Effector CD8-positive, alpha-beta T cell (primary cell): ENCODE results near the gene UGT2B7.
"Not testable (repeated sequence)": the region's sequence is repeated elsewhere in the genome, so short reads cannot be mapped to it uniquely, and the experiment has no call there.

Experiments
- DNase-seq: peaks from one replicate; lab custom pipeline; 2025; lab: John Stamatoyannopoulos, UW

UGT2B7 gene

DNA sequence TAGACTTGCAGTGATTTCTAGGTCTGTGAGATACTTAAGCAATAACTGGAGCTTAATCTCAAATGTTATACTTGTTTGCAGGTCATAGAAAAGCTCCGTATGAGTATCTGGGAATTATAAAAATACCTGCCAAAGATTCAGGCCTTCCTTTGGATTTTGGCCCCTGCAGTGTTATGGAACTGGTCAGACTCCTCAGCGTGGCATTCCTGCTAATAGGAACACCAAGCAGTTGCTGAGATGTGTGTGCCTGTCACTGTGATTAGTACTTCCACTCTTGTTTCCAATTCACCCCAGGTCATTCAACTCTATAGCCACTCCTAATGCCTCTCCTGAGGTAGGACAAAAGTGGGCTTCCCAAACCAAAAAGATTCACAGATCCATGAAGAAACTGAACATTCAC is 7.8 kb upstream of the UGT2B7 start:
- DNase-seq = no peak

- no peak for DNase-seq
Measured at GRCh38 chr4:69089388-69089787, 6.9 kb upstream of the UGT2B7 start.

DNA sequence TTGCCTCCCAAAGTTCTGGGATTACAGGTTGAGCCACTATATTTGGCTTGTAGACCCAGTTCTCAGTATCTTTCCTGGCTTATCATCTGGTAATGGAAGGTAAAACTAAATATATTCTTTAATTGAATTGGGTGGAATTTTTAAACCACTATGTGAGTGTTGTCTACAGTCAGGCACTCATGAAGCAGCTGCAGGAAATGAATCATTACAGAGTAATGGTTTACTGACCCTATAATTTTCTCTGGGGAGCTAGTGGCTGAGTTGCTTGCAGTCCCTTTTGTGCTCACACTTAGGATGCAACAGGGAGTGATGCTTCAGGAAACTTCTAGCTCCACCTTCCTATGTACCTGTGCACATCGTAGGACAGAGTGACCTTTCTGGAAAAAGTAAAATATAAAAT is 4.1 kb upstream of the UGT2B7 start:
- DNase-seq = no peak

GRCh38 chr4:69092980-69093568 is 3.2 kb upstream of the UGT2B7 start:
- no peak for DNase-seq

- no peak for DNase-seq
Measured at GRCh38 chr4:69093681-69094080, 2.6 kb upstream of the UGT2B7 start.

GRCh38 chr4:69095301-69095731 is 958 bp upstream of the UGT2B7 start:
- DNase-seq = no peak

- DNase-seq = no peak
Measured at GRCh38 chr4:69096810-69097209, 536 bp downstream of the UGT2B7 start.

DNA sequence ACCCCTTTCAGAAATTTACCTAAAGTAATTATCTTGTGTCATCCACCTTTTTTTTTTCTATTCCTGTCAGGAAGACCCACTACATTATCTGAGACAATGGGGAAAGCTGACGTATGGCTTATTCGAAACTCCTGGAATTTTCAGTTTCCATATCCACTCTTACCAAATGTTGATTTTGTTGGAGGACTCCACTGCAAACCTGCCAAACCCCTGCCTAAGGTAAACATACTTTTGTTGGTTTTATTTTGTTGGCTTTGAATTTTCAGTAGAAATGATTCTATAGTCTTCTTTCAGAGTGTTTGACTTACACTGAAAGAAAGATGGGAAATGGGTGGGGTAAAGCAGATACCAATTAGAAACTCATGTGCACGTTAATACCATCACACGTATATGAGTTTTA is 2.2 kb downstream of the UGT2B7 start:
- no peak for DNase-seq

GRCh38 chr4:69099910-69100309 is 3.6 kb downstream of the UGT2B7 start:
- DNase-seq = no peak

- not testable (repeated sequence) for DNase-seq
Measured at GRCh38 chr4:69102668-69103067, 6.4 kb downstream of the UGT2B7 start.

GRCh38 chr4:69104719-69105275 is 8.5 kb downstream of the UGT2B7 start:
- DNase-seq = no peak

- DNase-seq = not testable (repeated sequence)
Measured at GRCh38 chr4:69115151-69115850, 19.0 kb downstream of the UGT2B7 start.

GRCh38 chr4:69115851-69116213 is 19.6 kb downstream of the UGT2B7 start:
- DNase-seq = no peak

GRCh38 chr4:69116645-69117321 is 20.5 kb downstream of the UGT2B7 start:
- no peak for DNase-seq

- no peak for DNase-seq
Measured at GRCh38 chr4:69120870-69121269, 24.6 kb downstream of the UGT2B7 start.

DNA sequence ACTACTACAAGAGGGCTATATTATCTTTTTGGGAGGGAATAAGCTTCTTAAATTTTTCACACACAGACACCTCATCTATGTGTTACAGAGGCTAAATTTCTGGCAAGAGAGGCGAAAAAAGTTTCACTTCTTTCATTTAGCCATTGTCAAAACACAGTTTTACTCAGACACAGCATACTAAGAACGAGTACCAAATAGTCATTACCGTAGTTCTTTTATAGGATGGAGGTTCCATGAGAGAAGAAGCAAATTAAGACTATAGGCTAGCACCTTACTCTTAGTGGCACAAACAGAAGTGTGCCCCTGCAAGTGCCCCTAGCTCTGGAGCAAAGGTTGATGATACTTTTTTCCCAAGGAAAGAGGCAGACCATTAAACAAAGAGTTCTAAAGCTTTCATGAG is 26.2 kb downstream of the UGT2B7 start:
- no peak for DNase-seq

GRCh38 chr4:69124941-69125340 is 28.7 kb downstream of the UGT2B7 start:
- no peak for DNase-seq

- no peak for DNase-seq
Measured at GRCh38 chr4:69126024-69126423, 29.8 kb downstream of the UGT2B7 start.

DNA sequence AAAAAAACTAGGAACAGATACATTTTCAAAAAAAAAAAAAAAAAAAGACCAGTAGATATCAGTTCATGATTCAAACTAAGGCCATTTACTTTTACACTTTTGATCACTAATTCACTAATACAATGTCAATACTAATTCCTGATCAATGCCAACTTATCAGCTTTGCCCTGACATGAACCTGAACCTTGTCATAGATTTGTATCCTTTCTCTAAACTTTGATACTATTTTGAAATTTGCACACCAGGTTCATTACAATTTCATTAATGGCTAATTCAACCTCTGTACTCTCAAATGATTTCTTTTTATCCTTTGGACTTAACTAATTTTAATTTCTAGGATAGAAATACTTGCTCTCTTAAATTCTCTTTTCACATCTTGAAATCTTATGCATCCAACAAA is 37.7 kb downstream of the UGT2B7 start:
- no peak for DNase-seq

DNA sequence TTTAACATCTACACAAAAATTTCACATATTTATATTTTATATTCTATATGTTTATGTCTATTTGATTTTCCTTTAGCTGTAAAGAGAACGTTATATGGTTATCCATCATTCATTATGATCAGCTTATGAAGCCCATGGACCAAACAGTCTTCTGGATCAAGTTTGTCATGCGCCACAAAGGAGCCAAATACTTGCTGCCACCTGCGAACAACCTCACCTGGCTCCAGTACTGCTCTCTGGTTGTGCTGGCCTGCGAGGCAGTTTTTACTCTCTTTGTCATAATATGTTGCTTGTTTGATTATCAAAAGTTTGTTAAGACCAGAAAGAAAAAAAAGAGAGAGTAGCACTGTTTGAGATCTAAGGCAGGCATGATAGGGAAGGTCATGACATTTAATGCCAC is 38.2 kb downstream of the UGT2B7 start:
- no peak for DNase-seq

- DNase-seq = no peak
Measured at GRCh38 chr4:69141320-69141719, 45.0 kb downstream of the UGT2B7 start.

DNA sequence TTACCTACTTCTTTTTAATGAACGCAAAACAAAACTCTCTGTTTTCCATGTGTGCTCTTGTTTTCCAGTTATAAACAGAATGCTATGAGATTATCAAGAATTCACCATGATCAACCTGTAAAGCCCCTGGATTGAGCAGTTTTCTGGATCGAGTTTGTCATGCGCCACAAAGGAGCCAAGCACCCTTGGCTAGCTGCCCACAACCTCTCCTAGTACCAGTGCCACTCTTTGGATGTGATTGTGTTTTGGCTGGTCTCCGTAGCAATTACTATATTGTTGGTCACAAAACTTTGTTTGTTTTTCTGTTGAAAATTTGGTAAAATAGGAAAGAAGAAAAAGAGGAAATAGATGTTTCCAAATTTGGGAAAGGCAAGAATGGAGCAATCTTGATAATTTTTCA is 51.1 kb downstream of the UGT2B7 start:
- DNase-seq = no peak

DNA sequence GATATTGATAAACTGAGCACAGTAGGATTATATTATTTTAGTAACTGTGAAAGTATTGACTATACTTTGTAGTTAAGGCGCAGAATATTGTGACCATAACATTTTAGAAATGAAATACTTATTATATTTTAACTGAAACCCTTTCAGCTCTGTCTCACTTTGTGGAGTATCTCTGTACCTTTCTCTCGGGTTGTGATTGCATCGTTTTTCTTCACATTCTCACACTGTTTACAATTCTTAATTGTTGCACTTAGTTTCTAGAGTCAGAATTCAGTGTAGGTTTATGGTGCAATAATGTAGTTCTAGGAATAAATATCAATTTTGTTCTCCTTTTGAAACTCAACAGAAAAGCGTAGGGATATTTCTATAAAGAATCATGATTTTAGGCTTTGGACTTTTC is 57.7 kb downstream of the UGT2B7 start:
- DNase-seq = no peak
